Activated CD8-positive, alpha-beta memory T cell treated with anti-CD3 and anti-CD28 coated beads for 1 hour (primary cell): ENCODE data around the gene ERICH4.
"Not testable (repeated sequence)": the region's sequence is repeated elsewhere in the genome, so short reads cannot be mapped to it uniquely, and the experiment has no call there.

ENCODE experiments used
- DNase-seq, 2 donors: peaks; one replicate each; pipeline ENCODE4 v3.0.0-alpha.2; 2020; ENCODE audit warnings: low read depth in 1 of 2; ENCODE audit errors: extremely low read depth in 1 of 2

The ERICH4 gene

GRCh38 chr19:41434450-41434849, 8.5 kb upstream of the ERICH4 start:
- DNase-seq = no peak

GRCh38 chr19:41435376-41435775, 7.6 kb upstream of the ERICH4 start:
- not testable (repeated sequence) for DNase-seq

- no peak for DNase-seq
Observed at GRCh38 chr19:41435936-41436673, 6.9 kb upstream of the ERICH4 start.

- DNase-seq = no peak
Observed at GRCh38 chr19:41436674-41436951, 6.3 kb upstream of the ERICH4 start.

- no peak for DNase-seq
Observed at GRCh38 chr19:41437944-41438574, 4.9 kb upstream of the ERICH4 start.

GRCh38 chr19:41439441-41440222, 3.3 kb upstream of the ERICH4 start, which contains the start of gene DMAC2:
TSS of gene DMAC2 (minus strand) at chr19:41439912. CDS start at chr19:41439899, 13 bp downstream.
- DNase-seq = peak; percentile 85 to 88

- DNase-seq = no peak
Observed at GRCh38 chr19:41441321-41441945, 1.5 kb upstream of the ERICH4 start.

GRCh38 chr19:41443813-41444455, 978 bp downstream of the ERICH4 start:
- no peak for DNase-seq

GRCh38 chr19:41445575-41445974, 2.6 kb downstream of the ERICH4 start:
- no peak for DNase-seq

- DNase-seq = no peak
Observed at GRCh38 chr19:41447732-41448332, 4.9 kb downstream of the ERICH4 start.

GRCh38 chr19:41449079-41449864, 6.3 kb downstream of the ERICH4 start:
- peak; percentile 41 to 59 for DNase-seq

GRCh38 chr19:41449865-41450178, 6.9 kb downstream of the ERICH4 start:
- no peak for DNase-seq

- no peak for DNase-seq
Observed at GRCh38 chr19:41452584-41453275, 9.8 kb downstream of the ERICH4 start.

GRCh38 chr19:41455936-41456335, 13.0 kb downstream of the ERICH4 start:
- no peak for DNase-seq

- DNase-seq = no peak
Observed at GRCh38 chr19:41456342-41456918, 13.5 kb downstream of the ERICH4 start.

- no peak for DNase-seq
Observed at GRCh38 chr19:41457241-41457640, 14.3 kb downstream of the ERICH4 start.

GRCh38 chr19:41462497-41462896, 19.5 kb downstream of the ERICH4 start:
- no peak for DNase-seq

GRCh38 chr19:41463257-41464256, 20.6 kb downstream of the ERICH4 start:
- not testable (repeated sequence) for DNase-seq
